NCI-H187 (cell line): ENCODE measurements around the gene CAPZB.
"Not testable (repeated sequence)": the region's sequence is repeated elsewhere in the genome, so short reads cannot be mapped to it uniquely, and the experiment has no call there.

Experiments
- DNase-seq, 2 experiments: peaks; one replicate each; lab custom pipeline; 2025; lab: John Stamatoyannopoulos, UW

The CAPZB gene

GRCh38 chr1:19497443-19497842, 12.1 kb upstream of the CAPZB start:
- DNase-seq = not testable (repeated sequence)

GRCh38 chr1:19496527-19496874, 11.2 kb upstream of the CAPZB start:
- no peak for DNase-seq

GRCh38 chr1:19495799-19496526, 10.6 kb upstream of the CAPZB start:
- no peak for DNase-seq

- no peak for DNase-seq
Measured at GRCh38 chr1:19495000-19495656, 9.8 kb upstream of the CAPZB start.

GRCh38 chr1:19493547-19493946, 8.2 kb upstream of the CAPZB start:
- DNase-seq = no peak

GRCh38 chr1:19489996-19490395, 4.7 kb upstream of the CAPZB start:
- DNase-seq = no peak

- no peak for DNase-seq
Measured at GRCh38 chr1:19488136-19488535, 2.8 kb upstream of the CAPZB start.

GRCh38 chr1:19484798-19485361, 459 bp downstream of the CAPZB start:
- DNase-seq = no peak

- DNase-seq = no peak
Measured at GRCh38 chr1:19484338-19484797, 971 bp downstream of the CAPZB start.

- DNase-seq = no peak
Measured at GRCh38 chr1:19483691-19484090, 1.6 kb downstream of the CAPZB start.

GRCh38 chr1:19483261-19483660, 2.1 kb downstream of the CAPZB start:
- no peak for DNase-seq

- no peak for DNase-seq
Measured at GRCh38 chr1:19481826-19482398, 3.4 kb downstream of the CAPZB start.

GRCh38 chr1:19480282-19480681, 5.1 kb downstream of the CAPZB start:
- DNase-seq = no peak

- DNase-seq = no peak
Measured at GRCh38 chr1:19479351-19480120, 5.8 kb downstream of the CAPZB start.

GRCh38 chr1:19478322-19478721, 7.0 kb downstream of the CAPZB start:
- no peak for DNase-seq

GRCh38 chr1:19477284-19478249, 7.8 kb downstream of the CAPZB start:
- DNase-seq = peak; percentile 37 to 68

- DNase-seq = no peak
Measured at GRCh38 chr1:19476450-19477190, 8.7 kb downstream of the CAPZB start.

GRCh38 chr1:19475296-19475695, 10.0 kb downstream of the CAPZB start:
- no peak for DNase-seq

GRCh38 chr1:19472174-19472573, 13.2 kb downstream of the CAPZB start:
- no peak for DNase-seq

- no peak for DNase-seq
Measured at GRCh38 chr1:19469004-19469403, 16.3 kb downstream of the CAPZB start.
